Activated CD8-positive, alpha-beta memory T cell treated with anti-CD3 and anti-CD28 coated beads, Interleukin-2, amount 50 U/mL, for 48 hours (primary cell): ENCODE measurements around the gene SHB.

Experiments used
- DNase-seq: peaks from one replicate; pipeline ENCODE4 v3.0.0-alpha.2; 2020

Gene SHB

GRCh38 chr9:37926737-37927118, 142.3 kb downstream of the SHB start:
- DNase-seq = no peak

- no peak for DNase-seq
Measured at GRCh38 chr9:37925786-37926736, 143.0 kb downstream of the SHB start.

- no peak for DNase-seq
Measured at GRCh38 chr9:37925006-37925405, 144.0 kb downstream of the SHB start.

- DNase-seq = no peak
Measured at GRCh38 chr9:37924538-37924937, 144.5 kb downstream of the SHB start.

- DNase-seq = no peak
Measured at GRCh38 chr9:37923796-37924427, 145.1 kb downstream of the SHB start.

GRCh38 chr9:37923118-37923795, 145.8 kb downstream of the SHB start:
- no peak for DNase-seq

DNA sequence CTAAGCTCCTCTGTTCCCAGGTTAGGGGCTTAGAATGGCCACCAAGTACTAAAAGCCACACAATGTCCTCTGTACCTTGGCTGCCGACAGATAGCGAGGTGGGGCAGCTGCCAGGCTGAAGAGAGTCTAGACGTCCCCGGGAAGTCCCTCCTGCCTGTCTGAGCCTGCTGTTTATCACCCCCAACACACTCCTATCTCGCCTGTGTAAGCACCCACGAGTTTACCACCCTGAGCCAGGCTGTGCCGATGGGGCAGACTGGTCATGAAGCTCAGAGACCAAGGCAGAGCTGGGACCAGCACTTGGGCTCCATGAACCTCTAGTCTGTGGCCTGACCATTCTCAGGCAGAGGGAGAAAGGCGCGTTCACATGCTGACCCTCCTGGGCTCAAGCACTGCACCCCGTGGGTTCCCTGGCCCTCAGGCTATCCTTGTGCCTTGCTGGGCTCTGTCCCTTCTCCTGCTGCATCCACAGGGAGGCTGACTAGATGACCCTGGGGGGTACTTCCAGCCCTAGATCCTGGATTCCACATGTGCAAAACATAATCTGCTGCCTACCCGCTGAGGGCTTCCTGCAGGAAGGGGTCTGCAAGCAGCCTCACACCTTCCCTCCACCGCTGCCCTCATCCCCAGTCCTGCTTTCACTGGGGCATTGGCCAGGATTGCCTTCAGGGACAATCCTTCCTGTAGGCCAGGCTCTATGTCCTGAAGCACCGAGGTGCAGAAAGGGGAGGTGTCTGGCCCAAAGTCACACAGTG, 146.5 kb downstream of the SHB start:
- DNase-seq = no peak

- no peak for DNase-seq
Measured at GRCh38 chr9:37921546-37922300, 147.3 kb downstream of the SHB start.

- no peak for DNase-seq
Measured at GRCh38 chr9:37921168-37921510, 147.9 kb downstream of the SHB start.

- DNase-seq = no peak
Measured at GRCh38 chr9:37920471-37921167, 148.4 kb downstream of the SHB start.

DNA sequence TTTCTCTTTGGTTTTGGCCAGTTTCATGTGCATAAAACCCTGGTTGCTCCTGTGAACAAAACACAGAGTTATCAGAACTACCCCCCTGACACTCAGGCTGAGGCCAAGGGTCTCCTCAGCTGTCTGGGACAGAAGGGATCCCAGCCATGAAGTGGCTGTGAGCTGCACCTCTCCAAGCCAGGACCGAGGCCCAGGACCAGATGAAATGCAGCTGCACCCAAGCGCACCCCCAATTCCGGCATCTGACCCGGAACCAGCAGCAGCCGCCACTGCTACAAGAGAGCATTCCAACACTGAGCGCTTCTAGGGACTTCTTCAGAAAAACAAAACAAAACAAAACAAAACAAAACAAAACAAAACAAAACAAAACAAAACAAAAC, 149.1 kb downstream of the SHB start:
- no peak for DNase-seq

GRCh38 chr9:37919246-37919955, 149.6 kb downstream of the SHB start:
- no peak for DNase-seq

GRCh38 chr9:37918665-37919170, 150.3 kb downstream of the SHB start:
- no peak for DNase-seq

DNA sequence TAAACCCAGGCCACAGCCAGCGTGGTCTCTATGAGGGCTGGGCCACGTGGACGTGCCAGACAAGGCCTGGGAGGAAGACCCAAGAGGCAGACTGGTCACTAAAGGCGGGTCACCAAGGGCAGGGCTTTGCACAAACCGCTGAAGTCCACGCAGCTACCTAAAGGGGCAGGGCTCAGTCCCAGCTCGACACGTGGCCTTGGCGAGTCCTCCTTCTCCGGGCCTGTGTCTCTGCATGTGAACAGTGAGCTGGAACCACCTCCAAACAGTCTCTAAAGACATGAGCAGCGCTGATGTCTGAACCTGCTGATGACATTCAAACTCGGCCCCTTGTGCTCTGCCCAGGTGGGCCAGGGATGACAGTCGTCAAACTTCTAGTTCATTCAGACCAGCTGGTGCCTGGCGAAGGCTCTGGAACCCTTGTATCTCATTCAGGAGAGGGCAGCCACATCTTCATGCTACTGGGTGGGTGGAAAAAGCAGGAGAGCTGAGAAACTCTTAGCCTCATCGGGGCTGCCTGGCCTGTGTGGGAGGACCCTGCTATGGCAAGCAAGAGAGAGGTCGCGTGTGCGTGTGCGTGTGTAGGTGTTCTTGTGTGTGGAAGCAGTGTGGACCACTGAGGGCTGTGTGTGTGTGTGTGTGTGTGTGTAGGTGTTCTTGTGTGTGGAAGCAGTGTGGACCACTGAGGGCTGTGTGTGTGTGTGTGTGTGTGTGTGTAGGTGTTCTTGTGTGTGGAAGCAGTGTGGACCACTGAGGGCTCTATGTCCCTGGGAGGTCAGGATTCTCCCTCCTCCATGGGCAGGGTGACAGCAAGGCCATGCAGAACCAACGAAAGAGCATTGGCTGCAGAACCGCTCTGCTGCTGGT, 151.0 kb downstream of the SHB start:
- DNase-seq = no peak

DNA sequence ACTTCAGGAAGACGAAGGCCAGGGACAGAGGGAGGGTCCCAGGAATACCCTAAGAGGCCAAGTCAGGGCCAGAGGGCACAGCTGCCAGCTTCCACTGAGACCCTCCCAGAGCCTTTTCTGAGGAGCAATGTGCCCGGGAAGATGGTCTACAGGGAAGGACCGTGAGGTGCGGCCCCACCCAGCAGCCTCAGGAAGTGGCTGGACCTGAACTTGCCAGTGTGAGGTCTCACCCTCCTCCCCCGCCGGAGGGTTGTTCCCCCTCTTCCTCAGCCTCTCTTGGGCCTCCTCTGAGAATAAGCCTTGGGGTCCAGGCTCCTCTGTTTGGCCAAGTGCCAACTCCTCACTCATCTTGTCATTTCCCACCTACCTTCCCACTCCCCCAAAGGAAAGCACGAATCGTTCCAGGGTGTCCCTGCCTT, 151.7 kb downstream of the SHB start:
- no peak for DNase-seq

GRCh38 chr9:37916471-37917312, 152.3 kb downstream of the SHB start:
- no peak for DNase-seq

- DNase-seq = no peak
Measured at GRCh38 chr9:37915911-37916470, 153.0 kb downstream of the SHB start.

GRCh38 chr9:37914701-37915358, 154.2 kb downstream of the SHB start:
- DNase-seq = no peak
